ENCODE measurements around the gene RAB11A.
"Not testable (repeated sequence)": the region's sequence is repeated elsewhere in the genome, so short reads cannot be mapped to it uniquely, and the experiment has no call there.

RAB11A gene

DNA sequence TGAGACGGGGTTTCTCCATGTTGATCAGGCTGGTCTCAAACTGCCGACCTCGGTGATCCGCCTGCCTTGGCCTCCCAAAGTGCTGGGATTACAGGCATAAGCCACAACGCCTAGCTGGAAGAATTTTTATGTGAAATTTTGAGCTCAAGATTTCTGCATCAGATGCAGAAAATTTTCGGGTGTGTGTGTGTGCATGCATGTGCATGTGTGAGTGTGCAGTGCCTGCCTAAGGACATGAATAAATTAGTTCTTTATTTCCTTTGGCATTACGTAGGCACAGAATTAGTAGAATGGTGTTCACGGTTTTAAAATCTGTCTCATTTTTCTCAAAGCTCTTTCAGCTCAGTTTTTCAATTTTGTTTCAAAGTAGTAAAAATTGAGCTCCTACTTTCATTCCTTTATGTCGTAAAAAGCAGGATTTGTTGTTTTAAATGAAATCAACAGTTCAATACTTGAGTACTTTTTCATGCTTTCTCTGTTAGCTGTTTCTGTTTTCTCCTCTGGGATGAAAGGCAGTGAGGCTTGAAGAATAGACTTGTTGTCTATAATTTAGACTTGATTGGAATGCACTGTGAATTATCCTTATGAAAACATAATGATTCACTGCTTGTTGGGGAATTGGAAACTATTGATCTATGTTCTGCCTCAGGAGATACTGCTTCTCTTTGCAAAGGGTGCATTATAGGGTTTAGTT is 23.3 kb upstream of the RAB11A start:
- no peak for DNase-seq

DNA sequence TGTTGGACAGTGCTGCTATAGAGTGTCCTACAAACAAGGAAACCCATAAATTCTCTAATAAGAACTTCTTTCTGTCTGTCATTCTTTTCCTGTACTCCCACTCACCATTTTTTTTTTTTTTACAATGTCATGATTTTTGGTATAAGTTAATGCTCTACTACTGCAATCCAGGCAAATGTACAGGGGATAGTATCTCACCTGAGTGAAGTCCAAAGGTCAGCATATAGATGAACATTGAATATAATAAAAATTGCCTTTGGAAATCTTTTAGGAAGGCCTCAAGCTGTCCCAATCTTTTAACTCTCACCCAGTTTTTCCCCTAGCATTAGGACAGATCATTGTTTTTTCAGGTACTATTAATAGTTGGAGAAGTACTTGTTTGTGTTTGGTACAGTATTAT is 21.3 kb upstream of the RAB11A start:
- DNase-seq = no peak

DNA sequence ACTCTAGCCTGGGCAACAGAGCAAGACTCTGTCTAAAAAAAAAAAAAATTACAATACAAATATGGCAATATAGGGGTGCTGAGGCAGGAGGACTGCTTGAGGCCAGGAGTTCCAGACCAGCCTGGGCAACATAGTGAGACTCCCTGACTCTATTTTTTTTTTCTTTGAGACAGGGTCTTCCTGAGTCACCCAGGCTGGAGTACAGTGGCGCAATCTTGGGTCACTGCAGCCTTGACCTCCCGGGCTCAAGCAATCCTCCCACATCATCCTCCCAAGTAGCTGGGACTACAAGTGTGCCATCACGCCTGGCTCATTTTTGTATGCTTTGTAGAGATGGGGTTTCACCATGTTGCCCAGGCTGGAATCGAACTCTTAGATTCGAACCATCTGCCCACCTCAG is 17.3 kb upstream of the RAB11A start:
- DNase-seq = no peak

DNA sequence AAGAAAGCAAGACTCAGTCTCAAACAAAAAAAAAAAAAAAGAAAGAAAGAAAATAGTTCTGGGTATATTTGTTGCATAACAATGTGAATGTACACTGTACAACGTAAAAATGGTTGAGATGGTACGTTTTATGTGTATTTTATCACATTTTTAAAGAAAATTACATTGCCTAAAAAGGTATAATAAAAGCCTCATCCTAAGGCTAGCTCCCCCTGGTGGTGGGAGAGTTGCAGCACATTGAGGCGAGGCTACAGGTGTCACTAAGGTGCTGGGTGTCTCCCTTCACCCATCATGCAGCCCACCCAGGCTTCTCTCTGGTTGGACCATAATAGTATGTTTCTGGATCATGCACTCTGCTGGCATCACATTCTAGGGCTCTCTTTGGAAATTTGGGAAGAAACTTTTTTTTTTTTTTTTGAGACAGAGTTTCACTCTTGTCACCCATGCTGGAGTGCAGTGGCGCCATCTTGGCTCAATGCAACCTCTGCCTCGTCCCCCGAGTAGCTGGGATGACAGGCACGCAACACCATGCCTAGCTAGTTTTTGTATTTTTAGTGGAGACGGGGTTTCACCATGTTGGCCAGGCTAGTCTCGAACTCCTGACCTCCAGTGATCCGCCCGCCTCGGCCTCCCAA is 12.4 kb upstream of the RAB11A start:
- no peak for DNase-seq

DNA sequence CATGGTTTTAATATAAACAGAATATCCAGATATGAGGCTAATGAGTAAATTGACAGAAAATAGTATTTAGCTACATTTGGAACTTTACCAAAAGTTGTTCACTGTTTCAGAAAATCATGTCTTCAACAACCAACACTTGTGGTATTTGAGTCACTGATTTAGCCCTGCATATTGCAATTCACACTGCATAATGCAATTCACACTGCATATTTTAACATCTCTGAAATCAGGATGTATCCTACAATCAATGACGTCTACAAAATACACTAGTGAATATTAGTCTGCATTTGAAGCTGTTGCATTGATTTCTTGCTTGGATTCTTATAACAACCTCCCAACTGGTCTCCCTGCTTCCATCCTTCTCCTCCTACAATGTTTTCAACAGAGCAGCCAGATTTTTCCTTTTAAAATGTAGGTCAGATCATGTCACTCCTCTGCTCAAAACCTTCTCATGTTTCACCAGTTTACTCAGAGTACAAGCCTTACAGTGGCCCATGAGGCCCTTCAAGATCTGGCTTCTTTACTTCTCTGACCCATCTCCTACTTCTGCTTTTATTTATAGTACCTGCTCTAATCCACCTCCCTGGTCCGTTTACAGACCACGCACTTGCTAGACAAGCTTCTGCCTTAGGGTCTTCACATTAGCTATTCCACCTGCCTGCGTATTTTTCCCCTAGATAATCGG is 11.4 kb upstream of the RAB11A start:
- DNase-seq = no peak

DNA sequence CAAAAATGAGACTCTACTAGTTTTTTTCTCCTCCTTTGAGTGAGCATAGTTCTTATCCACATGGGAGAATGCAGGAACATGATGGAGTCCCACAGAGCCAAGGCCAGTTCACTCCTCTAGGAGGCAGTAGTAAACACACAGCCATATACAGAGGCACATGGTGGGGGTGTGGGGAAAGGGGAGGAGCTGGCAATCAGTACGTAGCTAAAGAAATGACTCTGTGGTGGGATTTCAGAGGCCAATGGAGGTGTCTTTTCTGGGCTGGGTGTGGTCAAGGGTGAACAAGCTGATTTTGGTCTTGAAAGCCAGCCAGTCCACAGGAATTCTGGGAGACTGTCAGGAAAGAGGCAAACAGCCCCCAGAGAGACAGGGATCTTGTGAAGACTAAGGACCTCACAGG is 6.6 kb upstream of the RAB11A start:
- DNase-seq = no peak

DNA sequence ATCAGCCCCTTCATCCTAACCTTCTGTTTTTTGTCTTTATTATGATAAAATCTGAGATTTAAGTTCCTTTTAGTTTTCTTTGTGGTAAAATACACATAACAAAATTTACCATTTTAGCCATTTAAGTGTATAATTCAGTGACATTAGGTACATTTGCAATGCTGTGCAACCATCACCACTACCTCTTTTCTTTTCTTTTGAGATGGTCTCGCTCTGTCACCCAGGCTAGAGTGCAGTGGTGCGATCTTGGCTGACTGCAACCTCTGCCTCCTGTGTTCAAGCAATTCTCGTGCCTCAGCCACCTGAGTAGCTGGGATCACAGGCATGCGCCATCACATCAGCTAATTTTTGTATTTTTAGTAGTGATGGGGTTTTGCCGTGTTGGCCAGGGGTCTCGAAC is 6.2 kb upstream of the RAB11A start:
- DNase-seq = no peak

DNA sequence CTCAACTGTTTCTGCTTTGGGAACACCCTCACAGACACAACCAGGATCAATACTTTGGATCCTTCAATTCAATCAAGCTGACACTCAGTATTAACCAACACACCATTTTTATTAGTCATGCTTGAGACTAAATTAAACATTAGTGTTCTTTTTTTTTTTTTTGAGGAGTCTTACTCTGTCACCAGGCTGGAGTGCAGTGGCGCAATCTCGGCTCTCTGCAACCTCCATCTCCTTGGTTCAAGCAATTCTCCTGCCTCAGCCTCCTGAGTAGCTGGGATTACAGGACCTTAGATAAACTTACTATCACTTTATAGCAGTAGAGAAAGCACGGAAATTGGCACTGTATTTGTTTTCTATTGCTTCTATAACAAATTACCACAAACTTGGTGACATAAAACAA is 2.0 kb upstream of the RAB11A start:
- no peak for DNase-seq

DNA sequence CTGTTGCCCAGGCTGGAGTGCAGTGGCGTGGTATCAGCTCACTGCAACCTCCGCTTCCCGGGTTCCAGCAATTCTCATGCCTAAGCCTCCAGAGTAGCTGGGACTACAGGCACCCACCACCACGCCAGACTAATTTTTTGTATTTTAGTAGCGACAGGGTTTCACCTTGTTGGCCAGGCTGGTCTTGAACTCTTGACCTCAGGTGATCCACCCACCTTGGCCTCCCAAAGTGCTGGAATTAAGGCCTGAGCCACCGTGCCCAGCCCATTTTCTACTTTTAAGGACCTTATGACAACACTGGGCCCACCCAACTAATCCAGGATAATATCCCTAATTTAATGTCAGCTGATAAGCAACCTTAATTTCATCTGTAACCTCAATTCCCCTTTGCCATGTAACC is 1.4 kb upstream of the RAB11A start:
- not testable (repeated sequence) for DNase-seq

DNA sequence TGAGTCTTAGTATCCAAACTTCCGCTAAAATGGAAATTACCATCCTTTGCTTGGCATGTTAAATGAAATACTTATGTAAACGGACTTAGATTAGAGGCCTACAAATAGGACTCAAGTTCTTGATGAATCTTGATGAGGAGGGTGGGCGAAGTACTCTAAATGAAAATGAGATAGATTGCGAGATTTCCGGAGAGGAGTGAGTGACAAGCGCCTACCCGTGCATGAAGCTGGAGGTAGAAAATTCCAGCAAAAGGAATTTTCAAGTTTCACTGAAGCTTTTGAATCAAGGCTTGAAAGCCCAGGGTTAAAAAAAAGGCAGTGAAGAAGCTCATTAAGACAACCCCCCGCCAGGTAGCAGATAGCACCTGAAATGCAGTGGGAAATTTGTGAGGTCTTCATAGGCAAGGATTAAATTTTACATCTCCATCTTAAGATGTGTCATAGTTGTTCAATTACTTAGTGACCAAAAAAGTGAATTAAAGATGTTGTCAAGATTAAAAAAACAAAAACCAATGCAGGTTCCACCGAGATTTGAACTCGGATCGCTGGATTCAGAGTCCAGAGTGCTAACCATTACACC is 655 bp upstream of the RAB11A start:
- DNase-seq = no peak

DNA sequence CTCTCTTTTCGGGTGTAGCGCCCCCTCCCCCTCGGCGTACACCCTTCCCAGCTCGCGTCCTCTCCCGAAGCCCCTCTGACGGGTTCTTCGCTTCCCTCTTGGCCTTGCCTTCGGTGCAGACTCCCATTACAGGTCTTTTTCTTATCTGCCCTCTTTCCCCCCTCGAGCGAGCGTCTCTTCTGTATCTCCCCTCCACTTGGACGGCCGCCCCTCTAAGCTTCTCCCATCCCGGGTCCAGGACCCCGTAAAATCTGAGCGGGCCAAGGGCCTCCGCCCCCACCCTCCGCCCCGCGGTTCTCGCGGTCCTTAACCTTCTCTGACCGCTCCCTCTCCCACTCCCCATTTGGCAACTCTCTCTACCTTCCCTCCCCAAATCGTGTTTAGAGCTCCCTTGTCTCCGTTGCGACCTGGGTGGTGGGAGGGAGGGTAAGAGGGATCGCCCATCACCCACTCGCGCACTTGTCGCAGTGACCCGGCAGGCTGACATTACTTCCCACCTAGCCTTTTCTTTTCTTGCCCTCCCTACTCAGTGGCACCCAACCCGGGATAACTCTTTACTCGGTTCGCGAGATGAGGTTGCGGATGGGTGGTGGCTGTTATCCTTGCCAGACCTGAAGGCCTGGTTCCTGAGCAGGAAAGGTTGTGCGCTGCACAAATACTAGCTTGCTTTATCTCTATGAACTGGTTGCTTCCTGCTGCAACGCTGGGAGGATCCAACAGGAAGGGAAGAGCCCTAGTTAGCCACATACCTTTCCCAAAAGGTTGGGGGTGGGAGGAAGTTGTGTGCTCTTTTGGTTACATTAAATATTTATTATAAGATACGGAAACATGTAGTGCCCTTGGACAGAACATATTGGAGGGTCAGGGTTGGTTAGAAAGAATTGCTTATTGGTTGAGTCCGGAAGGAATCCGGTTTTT is 922 bp downstream of the RAB11A start:
- no peak for DNase-seq

DNA sequence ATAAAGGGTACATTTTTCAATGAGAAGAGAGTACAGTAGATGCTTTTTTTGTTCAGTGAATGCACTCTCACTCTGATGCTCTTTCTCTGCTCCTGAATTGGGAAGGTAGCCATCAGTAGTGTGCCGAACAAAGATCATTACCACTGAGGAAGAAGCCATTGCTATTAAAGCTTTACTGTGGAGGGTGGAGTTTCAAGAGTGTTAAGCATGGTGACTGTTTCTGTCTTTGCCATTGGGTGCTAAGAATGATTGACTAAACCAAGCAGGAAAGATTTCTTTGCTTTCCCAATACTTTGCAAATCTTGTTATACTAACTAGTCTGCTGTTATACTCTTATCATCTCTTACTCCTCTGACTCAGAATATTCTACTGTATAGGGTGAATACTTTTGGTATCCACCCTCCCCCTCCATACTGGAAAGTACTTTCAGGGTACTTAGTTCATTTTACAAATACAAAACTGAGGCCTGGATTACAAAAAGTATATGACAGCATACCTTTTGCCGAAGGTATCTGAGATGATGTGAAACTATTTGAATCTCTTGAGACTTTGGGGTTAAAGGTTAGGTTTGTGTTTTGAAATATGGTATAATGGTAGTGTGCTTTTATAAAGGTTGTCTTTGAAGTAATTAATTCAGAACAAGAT is 1.7 kb downstream of the RAB11A start:
- DNase-seq = no peak

DNA sequence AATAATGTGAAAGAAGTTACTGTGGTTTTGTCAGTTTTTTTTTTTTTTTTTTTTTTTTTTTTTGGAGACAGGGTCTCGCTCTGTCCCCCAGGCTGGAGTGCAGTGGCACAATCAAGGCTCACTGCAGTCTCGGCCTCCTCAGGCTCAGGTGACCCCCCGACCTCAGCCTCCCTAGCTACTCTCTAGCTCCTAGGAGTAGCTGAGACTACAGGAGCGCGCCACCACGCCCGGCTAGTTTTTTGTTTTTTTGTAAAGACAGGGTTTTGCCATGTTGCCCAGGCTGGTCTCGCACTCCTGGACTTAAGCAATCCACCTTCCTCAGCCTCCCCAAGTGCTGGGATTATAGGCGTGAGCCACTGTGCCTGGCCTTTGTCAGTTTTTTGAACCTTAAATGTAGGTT is 2.6 kb downstream of the RAB11A start:
- DNase-seq = not testable (repeated sequence)

DNA sequence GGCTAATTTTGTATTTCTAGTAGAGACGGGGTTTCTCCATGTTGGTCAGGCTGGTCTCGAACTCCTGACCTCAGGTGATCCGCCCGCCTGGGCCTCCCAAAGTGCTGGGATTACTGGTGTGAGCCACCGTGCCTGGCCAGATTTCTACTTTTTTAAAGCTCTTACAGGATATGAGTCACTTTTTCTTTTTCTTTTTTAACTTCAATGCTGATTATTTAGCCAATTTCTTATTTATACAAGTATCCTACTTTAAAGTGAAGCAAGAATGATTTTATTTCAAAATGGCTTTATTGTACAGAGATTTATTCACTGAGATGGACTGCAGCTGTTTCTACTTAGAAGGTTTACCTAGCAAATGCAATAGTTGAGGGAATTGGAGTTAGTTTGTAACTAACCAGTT is 3.3 kb downstream of the RAB11A start:
- DNase-seq = not testable (repeated sequence)

DNA sequence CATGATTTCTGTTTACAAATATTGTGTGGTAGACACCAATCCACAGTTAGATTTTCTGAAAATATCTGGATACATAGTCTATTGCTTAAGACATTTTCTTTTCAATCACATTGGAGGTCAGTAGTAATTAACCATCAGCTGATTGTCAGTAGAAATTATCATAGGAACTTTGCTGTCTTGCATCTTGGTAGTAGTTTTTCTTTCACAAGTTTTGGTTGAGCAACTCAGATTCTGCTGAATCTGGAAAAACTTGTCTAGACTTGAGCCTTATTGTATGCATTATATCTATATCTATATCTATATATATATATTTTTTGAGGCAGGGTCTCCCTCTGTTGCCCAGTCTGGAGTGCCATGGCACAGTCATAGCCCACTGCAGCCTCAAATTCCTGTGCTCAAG is 4.0 kb downstream of the RAB11A start:
- DNase-seq = no peak

DNA sequence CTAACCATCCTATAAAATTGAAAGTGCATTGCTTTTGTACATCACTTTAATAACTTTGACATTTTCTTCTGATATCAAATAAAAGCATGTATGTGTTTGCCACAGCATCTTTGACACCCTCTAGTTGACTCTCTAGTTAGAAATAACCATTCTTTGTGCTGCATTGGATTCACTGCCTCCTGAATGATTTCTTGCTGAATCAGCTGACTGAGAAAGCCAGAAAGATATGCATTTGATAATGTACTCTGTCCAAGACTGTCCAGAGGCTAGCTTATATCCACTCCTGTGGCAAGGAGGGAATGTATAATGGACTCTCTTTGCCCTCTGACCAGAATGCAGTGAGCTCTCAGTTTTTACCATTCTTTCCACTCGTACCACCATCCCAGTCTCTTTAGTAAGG is 6.2 kb downstream of the RAB11A start:
- no peak for DNase-seq

DNA sequence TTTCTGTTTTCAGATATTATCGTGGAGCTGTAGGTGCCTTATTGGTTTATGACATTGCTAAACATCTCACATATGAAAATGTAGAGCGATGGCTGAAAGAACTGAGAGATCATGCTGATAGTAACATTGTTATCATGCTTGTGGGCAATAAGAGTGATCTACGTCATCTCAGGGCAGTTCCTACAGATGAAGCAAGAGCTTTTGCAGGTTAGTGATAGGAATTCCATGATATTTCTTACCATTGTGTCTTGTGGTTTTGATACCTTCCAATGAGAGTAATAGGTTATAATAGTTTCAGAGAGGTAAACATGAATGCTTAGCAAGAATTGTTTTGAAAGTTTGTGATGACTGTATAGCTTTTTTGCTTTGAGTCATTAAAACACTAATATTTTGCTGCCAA is 8.5 kb downstream of the RAB11A start:
- DNase-seq = no peak

DNA sequence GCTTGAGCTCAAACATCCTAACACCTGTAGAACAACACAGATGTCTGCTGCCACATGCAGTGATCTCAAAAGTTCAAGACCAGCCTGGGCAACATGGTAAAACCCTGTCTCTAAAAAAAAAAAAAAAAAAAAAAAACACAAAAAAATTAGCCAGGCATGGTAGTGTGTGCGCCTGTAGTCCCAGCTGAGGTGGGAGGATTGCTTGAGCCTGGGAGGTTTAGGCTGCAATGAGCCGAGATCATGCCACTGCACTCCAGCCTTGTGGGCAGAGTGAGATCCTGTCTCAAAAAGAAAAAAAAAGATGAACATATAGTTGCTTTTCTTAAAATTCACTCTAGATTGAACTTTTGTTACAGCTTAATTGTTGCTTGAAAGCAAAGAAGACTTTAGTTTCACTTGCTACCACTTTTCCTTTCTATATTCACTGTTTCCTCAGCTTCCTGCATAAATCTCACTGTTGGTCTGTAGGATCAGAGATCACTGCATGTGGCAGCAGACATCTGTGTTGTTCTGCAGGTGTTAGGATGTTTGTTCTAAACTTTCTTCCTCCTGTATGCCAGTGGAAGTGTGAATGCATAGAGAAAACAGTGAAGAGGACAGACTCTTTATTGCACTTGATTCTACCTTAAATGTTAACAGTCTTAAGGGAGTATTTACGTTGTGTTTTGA is 12.6 kb downstream of the RAB11A start:
- no peak for DNase-seq

DNA sequence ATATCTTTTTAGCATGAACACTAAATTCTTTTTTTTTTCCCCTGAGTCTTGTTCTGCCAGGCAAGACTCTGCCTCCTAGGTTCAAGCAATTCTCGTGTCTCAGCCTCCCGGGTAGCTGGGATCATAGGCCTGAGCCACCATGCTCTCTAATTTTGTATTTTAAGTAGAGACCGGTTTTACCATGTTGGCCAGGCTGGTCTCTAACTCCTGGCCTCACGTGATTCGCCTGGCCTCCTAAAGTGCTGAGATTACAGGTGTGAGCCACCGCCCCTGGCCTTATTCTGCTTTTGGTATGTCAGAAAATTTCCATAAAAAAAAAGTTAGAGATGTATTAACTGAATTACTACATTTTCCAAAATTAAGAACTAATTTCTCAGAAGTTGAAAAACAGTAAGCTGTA is 14.3 kb downstream of the RAB11A start:
- DNase-seq = no peak

DNA sequence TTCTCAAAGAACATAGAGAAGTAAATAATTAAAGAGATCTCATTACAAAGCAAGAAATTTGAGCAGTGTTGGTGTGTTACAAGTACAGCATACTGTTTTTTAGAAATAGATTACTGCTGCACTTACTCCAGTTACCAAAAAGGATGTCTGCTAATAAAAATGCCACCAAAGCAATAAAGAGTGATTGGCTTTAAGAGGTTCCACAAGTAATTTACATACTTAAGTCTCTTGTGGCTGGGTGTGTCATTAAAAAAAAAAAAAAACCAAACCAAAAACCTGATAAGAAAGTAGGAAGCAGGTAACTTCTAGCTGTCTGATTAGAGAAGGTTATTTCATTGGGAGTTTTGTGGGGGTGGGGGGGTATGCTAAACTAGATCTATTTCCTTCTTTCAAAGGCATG is 15.2 kb downstream of the RAB11A start:
- DNase-seq = no peak

DNA sequence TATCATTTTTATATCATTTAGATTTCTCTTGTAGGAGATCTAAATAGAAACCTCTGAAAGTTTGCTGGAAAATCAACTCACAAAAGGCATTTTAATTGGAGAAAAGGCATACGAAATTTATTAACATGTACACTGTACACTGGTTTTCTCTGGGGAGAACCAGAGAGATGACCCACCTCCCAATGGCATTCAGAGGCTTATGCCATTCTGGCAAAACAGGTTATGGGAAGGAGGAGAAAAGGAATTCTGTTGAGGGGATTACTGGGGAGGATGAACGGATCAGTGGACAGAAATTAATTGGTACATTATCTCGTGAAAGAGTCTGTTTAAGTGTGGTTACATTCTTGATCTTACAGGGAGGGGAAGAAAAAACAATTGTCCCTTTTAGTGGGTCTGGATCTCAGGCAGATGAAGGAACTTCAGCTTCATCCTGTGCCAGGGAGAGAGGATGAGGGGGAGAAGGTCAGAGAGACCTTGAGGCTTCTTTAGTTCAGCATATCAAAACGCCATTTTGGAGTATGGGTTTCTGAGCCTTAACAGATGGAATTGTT is 16.5 kb downstream of the RAB11A start:
- no peak for DNase-seq

DNA sequence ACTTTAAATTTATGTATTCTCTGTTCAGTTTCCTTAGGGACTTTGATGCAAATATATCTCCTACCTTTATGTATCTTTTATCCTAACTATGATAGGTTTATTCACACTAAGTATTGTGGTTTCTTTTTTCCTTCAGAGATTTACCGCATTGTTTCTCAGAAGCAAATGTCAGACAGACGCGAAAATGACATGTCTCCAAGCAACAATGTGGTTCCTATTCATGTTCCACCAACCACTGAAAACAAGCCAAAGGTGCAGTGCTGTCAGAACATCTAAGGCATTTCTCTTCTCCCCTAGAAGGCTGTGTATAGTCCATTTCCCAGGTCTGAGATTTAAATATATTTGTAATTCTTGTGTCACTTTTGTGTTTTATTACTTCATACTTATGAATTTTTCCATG is 18.3 kb downstream of the RAB11A start:
- DNase-seq = no peak

Measured in cerebellar nuclear complex (tissue), 1 donor.